ENCODE data around the gene ITGBL1. TPM values are rescaled to one million over a fixed set of nuclear protein-coding genes. Genes with fewer than 3 reads are reported as not detected.

ITGBL1 gene
- total RNA-seq, 3 donors from 2014 or later (not counting 1 experiment from before 2014, with no cell fraction given): not detected

DNA sequence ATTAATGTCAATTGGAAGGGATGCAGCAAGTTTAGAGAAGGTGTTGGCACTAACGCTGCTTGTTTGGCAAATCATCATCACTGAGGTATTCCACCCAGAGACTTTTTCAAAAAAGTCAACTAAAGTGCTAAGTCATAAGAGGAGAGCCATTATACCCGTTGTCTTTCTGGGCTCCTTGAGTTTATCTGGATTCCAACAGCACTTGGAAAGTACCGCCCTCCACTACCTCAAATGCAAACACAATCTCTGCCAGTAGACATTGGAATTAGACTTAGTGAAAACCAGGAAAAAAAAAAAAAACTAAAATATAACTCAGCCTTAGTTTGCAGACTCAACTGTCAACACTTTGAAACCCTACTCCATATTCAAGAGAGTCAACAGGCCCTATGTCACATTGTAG, 266.0 kb downstream of the ITGBL1 start:
- no peak overlapping the region for H3K27ac ChIP-seq (ENCODE audit: low read length)
- Mint-ChIP-seq H3K4me3 (no peak overlapping the region), H3K4me1 (no peaks in the 10 kb centered on the region), H3K27ac (no peak overlapping the region), H3K27me3 (ENCODE audit: low read depth in 2 of 2) (no peaks in the 10 kb centered on the region), H3K36me3 (no peaks in the 10 kb centered on the region), H3K9me3 (no peaks in the 10 kb centered on the region)
- H3K4me1 ChIP-seq (ENCODE audit: control insufficient read depth, insufficient read depth, low read length): no peaks in the 10 kb centered on the region
- H3K4me3 ChIP-seq (ENCODE audit: low read length): no peak overlapping the region
- intact Hi-C loops (cut with micrococcal nuclease): no loop called here
- ATAC-seq (no peak), DNase-seq (no peak)
- H3K9me3 ChIP-seq (ENCODE audit: control insufficient read depth, insufficient read depth, low read length): no peaks in the 10 kb centered on the region
- no peaks in the 10 kb centered on the region for H3K27me3 ChIP-seq (ENCODE audit: control insufficient read depth, insufficient read depth, low read length)
- TF ChIP-seq, protein P1, sequence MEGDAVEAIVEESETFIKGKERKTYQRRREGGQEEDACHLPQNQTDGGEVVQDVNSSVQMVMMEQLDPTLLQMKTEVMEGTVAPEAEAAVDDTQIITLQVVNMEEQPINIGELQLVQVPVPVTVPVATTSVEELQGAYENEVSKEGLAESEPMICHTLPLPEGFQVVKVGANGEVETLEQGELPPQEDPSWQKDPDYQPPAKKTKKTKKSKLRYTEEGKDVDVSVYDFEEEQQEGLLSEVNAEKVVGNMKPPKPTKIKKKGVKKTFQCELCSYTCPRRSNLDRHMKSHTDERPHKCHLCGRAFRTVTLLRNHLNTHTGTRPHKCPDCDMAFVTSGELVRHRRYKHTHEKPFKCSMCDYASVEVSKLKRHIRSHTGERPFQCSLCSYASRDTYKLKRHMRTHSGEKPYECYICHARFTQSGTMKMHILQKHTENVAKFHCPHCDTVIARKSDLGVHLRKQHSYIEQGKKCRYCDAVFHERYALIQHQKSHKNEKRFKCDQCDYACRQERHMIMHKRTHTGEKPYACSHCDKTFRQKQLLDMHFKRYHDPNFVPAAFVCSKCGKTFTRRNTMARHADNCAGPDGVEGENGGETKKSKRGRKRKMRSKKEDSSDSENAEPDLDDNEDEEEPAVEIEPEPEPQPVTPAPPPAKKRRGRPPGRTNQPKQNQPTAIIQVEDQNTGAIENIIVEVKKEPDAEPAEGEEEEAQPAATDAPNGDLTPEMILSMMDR (IDR thresholded peaks at IDR 0.05): no peak
- WGBS (ENCODE audit: insufficient coverage): 96% methylated on average over 3 of the region's 3 CpGs
- no peaks in the 10 kb centered on the region for H3K36me3 ChIP-seq (ENCODE audit: control insufficient read depth, insufficient read depth, low read length)

DNA sequence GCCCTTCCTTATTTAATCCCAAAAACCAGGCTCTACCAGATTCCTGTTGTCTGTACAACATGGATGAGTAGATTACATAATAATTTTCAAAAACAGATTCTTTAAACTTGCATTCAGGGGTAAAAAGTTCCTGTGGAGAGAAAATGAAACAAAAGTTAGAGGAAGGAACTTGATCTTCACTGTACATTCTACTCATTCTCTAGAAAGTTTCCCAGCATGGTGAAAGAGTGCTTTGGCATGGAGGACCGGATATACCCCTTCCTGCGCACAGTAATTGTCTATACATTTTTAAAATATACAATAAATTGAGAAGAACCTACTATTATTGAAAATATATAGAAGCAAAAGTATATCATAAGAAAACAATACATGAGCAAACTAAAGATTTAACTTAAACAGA, 274.2 kb downstream of the ITGBL1 start:
- no peaks in the 10 kb centered on the region for H3K27me3 ChIP-seq (ENCODE audit: control insufficient read depth, insufficient read depth, low read length)
- intact Hi-C loops (cut with micrococcal nuclease): no loop called here
- H3K27ac Mint-ChIP-seq: no peak overlapping the region
- DNase-seq: no peak
- no peaks in the 10 kb centered on the region for H3K36me3 Mint-ChIP-seq
- H3K36me3 ChIP-seq (ENCODE audit: control insufficient read depth, insufficient read depth, low read length): no peaks in the 10 kb centered on the region
- no peaks in the 10 kb centered on the region for H3K27me3 Mint-ChIP-seq (ENCODE audit: low read depth in 2 of 2)
- no peaks in the 10 kb centered on the region for H3K9me3 ChIP-seq (ENCODE audit: control insufficient read depth, insufficient read depth, low read length)
- TF ChIP-seq, protein P1 (IDR thresholded peaks at IDR 0.05): no peak
- no peaks in the 10 kb centered on the region for H3K9me3 Mint-ChIP-seq
- no peaks in the 10 kb centered on the region for H3K4me1 Mint-ChIP-seq
- no peak for ATAC-seq
- no peak overlapping the region for H3K4me3 ChIP-seq (ENCODE audit: low read length)
- no peak overlapping the region for H3K4me3 Mint-ChIP-seq
- WGBS (ENCODE audit: insufficient coverage): no CpG with 5 or more reads among the region's 2 CpGs
- no peak overlapping the region for H3K27ac ChIP-seq (ENCODE audit: low read length)
- H3K4me1 ChIP-seq (ENCODE audit: control insufficient read depth, insufficient read depth, low read length): no peaks in the 10 kb centered on the region

DNA sequence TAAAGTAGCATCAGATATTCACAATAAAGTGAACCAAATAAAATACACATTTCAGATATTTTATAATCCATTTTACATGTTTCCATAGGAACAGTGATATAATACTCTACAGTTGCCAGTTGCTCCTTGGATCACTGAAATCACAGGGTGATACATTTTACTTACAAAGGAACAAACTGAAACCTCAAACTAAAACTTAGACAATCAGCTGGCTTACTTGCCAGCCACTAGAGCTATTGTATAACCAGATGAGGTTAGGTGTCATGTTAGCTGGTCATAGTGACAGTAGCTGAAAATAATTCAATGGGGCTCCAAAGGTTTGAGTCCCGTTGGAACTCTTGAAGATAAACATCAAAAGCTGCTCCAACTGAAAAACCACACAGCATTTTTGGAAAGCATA, 274.6 kb downstream of the ITGBL1 start:
- Histone ChIP-seq H3K27me3 (ENCODE audit: control insufficient read depth, insufficient read depth, low read length) (no peaks in the 10 kb centered on the region), H3K4me1 (ENCODE audit: control insufficient read depth, insufficient read depth, low read length) (no peaks in the 10 kb centered on the region), H3K27ac (ENCODE audit: low read length) (no peak overlapping the region), H3K36me3 (ENCODE audit: control insufficient read depth, insufficient read depth, low read length) (no peaks in the 10 kb centered on the region), H3K4me3 (ENCODE audit: low read length) (no peak overlapping the region), H3K9me3 (ENCODE audit: control insufficient read depth, insufficient read depth, low read length) (no peaks in the 10 kb centered on the region)
- no peaks in the 10 kb centered on the region for H3K36me3 Mint-ChIP-seq
- H3K27ac Mint-ChIP-seq: no peak overlapping the region
- H3K27me3 Mint-ChIP-seq (ENCODE audit: low read depth in 2 of 2): no peaks in the 10 kb centered on the region
- no peaks in the 10 kb centered on the region for H3K4me1 Mint-ChIP-seq
- intact Hi-C loops (cut with micrococcal nuclease): no loop called here
- TF ChIP-seq, protein P1 (IDR thresholded peaks at IDR 0.05): no peak
- WGBS (ENCODE audit: insufficient coverage): 50% methylated on average over 1 of the region's 1 CpG
- H3K4me3 Mint-ChIP-seq: no peak overlapping the region
- H3K9me3 Mint-ChIP-seq: no peaks in the 10 kb centered on the region
- ATAC-seq (no peak), DNase-seq (no peak)

DNA sequence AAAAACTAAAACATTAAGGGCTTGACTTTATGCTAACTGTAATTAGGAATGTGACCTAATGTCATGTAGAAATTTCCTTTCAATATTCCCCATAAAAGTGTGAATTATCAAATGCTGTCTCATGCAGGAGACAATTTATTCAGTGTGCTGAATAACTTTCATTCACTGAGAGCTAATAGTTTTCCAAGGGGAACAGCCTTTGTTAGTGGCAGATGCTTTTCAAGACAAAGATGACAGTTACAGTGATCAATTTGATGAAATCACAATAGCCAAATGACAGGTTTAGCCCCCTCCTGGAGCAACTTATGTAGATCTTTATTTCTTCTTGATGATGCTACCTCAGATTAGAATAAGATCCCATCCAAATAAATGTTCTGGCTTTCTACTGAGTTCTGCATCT, 275.5 kb downstream of the ITGBL1 start:
- ATAC-seq (no peak), DNase-seq (no peak)
- Mint-ChIP-seq H3K27ac (no peak overlapping the region), H3K4me3 (no peak overlapping the region), H3K9me3 (no peaks in the 10 kb centered on the region), H3K27me3 (ENCODE audit: low read depth in 2 of 2) (no peaks in the 10 kb centered on the region), H3K36me3 (no peaks in the 10 kb centered on the region), H3K4me1 (no peaks in the 10 kb centered on the region)
- Histone ChIP-seq H3K9me3 (ENCODE audit: control insufficient read depth, insufficient read depth, low read length) (no peaks in the 10 kb centered on the region), H3K36me3 (ENCODE audit: control insufficient read depth, insufficient read depth, low read length) (no peaks in the 10 kb centered on the region), H3K4me1 (ENCODE audit: control insufficient read depth, insufficient read depth, low read length) (no peaks in the 10 kb centered on the region), H3K27ac (ENCODE audit: low read length) (no peak overlapping the region), H3K4me3 (ENCODE audit: low read length) (no peak overlapping the region), H3K27me3 (ENCODE audit: control insufficient read depth, insufficient read depth, low read length) (no peaks in the 10 kb centered on the region)
- intact Hi-C loops (cut with micrococcal nuclease): no loop called here
- TF ChIP-seq, protein P1 (IDR thresholded peaks at IDR 0.05): no peak
